Ishikawa (cell line): ENCODE results near the gene STAC3.

Experiments
- CEBPB ChIP-seq: IDR thresholded peaks from 2 replicates; pipeline ENCODE4 v1.6.1; 2012
- CREB1 ChIP-seq: IDR thresholded peaks from 2 replicates; pipeline ENCODE4 v1.6.1; 2012; ENCODE audit warnings: low read depth
- EGR1 ChIP-seq: IDR thresholded peaks from 2 replicates; pipeline ENCODE4 v1.6.1; 2012
- EP300 ChIP-seq: IDR thresholded peaks from 2 replicates; pipeline ENCODE4 v1.6.1; 2012; ENCODE audit warnings: borderline replicate concordance
- FOXM1 ChIP-seq: IDR thresholded peaks from 2 replicates; pipeline ENCODE4 v1.6.1; 2012; ENCODE audit warnings: low read depth, borderline replicate concordance
- NFIC ChIP-seq: IDR thresholded peaks from 2 replicates; pipeline ENCODE4 v1.6.1; 2012
- RAD21 ChIP-seq: IDR thresholded peaks from 2 replicates; pipeline ENCODE4 v1.6.1; 2012; ENCODE audit warnings: low read depth
- TAF1 ChIP-seq: IDR thresholded peaks from 2 replicates; pipeline ENCODE4 v1.6.1; 2012; ENCODE audit warnings: low read depth, mild to moderate bottlenecking
- TCF12 ChIP-seq: IDR thresholded peaks from 2 replicates; pipeline ENCODE4 v1.6.1; 2012; ENCODE audit warnings: low read depth
- TEAD4 ChIP-seq: IDR thresholded peaks from 2 replicates; pipeline ENCODE4 v1.6.1; 2012
- USF1 ChIP-seq: IDR thresholded peaks from 2 replicates; pipeline ENCODE4 v1.6.1; 2012
- YY1 ChIP-seq: IDR thresholded peaks from 2 replicates; pipeline ENCODE4 v1.6.1; 2012; ENCODE audit warnings: low read depth
- ZBTB7A ChIP-seq: IDR thresholded peaks from 2 replicates; pipeline ENCODE4 v1.6.1; 2012; ENCODE audit warnings: low read depth
- TF ChIP-seq, protein P1 (sequence below): IDR thresholded peaks from 2 replicates; pipeline ENCODE4 v1.6.1; 2012
- TF ChIP-seq, protein P2 (sequence below): IDR thresholded peaks from 2 replicates; pipeline ENCODE4 v1.6.1; 2012; ENCODE audit warnings: low read depth, mild to moderate bottlenecking

Gene STAC3

GRCh38 chr12:57232156-57232756 is 18.7 kb downstream of the STAC3 start:
- TF ChIP-seq EP300 (0 out of 2 replicates have a peak, but pooled peaks have one; percentile 10), EGR1 (no peak; the same call in 1 of the 2 replicates)
- TF ChIP-seq, protein P1, sequence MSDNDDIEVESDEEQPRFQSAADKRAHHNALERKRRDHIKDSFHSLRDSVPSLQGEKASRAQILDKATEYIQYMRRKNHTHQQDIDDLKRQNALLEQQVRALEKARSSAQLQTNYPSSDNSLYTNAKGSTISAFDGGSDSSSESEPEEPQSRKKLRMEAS: 0 out of 2 replicates have a peak, but pooled peaks have one; percentile 31

DNA sequence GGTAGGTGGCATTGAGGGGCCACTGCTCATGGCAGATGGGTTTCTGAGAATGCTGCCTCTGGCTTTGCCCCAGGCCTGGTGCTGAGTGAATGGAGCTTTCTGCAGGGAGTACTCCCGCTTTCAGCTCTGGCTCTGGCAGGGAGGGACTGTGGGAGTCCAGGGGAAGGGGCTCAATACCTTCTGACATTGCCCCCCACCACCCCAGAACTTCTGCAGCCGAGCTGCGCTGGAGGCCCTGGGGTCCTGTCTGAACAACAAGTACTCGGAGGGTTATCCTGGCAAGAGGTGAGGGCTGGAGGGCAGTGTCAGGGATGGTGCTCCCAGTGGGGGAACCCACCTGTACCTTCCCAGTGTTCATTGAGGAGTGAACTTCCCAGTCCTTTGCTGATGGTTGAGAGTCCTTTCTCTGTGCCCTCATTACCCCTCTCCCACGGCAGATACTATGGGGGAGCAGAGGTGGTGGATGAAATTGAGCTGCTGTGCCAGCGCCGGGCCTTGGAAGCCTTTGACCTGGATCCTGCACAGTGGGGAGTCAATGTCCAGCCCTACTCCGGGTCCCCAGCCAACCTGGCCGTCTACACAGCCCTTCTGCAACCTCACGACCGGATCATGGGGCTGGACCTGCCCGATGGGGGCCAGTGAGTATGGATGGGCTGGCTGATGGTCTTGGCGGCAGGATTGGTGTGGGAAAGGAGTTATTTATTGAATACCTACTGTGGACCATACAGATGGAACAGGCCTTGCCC is 19.5 kb downstream of the STAC3 start:
- no peak for TF ChIP-seq USF1
- no peak for TF ChIP-seq ZBTB7A
- no peak for TF ChIP-seq TAF1
- no peak for TF ChIP-seq EGR1
- TF ChIP-seq RAD21: no peak
- TF ChIP-seq, protein P1: no peak
- no peak for TF ChIP-seq EP300
- no peak for TF ChIP-seq TEAD4
- TF ChIP-seq FOXM1: no peak
- TF ChIP-seq CREB1: no peak

DNA sequence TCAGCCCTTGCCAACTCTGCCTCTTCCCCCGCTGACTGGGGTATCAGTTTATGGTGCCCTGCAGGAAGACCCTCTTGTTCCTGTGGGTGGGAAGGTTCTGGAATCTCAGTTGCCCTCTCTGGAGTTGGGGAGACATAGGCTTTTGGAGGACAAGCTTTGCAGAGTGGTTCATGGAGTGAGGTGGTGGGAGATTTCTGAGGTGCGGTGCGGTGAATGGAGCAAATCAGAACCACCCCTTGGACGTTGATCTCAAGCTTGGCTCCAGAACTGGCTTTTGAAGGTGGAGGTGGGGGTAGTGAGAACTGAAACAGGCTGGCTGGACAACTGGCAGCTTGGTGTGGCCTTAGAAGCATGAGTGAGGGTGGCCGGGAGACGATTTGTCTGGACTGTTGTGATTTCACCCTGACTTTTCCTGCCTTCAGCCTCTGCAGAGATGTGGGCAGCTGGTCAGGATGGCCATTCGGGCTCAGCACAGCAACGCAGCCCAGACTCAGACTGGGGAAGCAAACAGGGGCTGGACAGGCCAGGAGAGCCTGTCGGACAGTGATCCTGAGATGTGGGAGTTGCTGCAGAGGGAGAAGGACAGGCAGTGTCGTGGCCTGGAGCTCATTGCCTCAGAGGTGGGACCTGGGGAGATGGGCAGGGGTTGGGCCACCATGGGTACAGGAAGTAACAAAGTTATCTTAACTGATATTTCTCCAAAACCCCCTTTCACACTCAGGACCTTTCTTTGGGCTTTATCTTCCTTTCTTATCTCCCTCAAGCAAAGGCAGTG is 20.4 kb downstream of the STAC3 start:
- no peak for TF ChIP-seq EP300
- no peak for TF ChIP-seq NFIC
- no peak for TF ChIP-seq CEBPB

DNA sequence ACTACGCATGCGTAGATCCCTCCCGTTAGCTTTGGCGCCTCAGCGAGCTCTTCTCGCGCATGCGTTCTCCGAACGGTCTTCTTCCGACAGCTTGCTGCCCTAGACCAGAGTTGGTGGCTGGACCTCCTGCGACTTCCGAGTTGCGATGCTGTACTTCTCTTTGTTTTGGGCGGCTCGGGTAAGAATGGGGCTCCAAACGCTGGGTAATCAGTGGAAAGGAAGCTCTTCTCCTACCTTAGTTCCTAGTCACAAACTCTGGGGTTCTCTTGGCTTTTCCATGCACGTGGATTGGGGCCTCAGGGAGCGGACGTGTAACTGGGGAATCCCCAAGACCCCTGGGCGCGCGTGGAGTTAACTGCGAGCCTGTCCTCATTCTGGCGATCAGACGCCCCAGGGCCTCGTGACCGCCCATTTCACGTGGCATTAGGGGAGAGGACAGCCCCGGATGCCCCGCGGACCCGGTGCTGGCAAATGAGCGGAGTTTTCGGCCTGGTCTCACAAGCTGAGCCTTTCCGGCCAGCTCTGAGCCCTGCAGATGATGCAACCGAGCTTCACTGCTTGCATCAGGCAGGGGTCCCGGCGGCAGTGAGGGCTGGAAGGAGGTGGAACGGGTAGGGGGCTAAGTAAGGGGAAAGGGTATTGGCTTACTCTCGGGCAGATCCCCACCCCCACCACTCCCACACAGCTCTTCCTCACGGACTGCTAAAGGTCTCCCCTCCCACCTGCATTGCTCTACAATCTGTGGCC is 21.2 kb downstream of the STAC3 start, which contains the start of gene SHMT2:
Gene SHMT2 (plus strand): TSS at position 78 of the 747 bp plus-strand sequence. CDS start 68 bp downstream, at position 146.
- TF ChIP-seq CREB1 (no peak), FOXM1 (no peak), TCF12 (peak; percentile 39), EP300 (peak; percentile 23; the same call in 1 of the 2 replicates), USF1 (peak; percentile 87), TEAD4 (0 out of 2 replicates have a peak, but pooled peaks have one; percentile 35), RAD21 (no peak), ZBTB7A (0 out of 2 replicates have a peak, but pooled peaks have one; percentile 26), EGR1 (peak; percentile 18; the same call in 1 of the 2 replicates), NFIC (peak; percentile 26; the same call in 1 of the 2 replicates), TAF1 (peak; percentile 86), YY1 (no peak; the same call in 1 of the 2 replicates), CEBPB (peak; percentile 87)
- TF ChIP-seq, protein P1: peak; percentile 97
- TF ChIP-seq, protein P2, sequence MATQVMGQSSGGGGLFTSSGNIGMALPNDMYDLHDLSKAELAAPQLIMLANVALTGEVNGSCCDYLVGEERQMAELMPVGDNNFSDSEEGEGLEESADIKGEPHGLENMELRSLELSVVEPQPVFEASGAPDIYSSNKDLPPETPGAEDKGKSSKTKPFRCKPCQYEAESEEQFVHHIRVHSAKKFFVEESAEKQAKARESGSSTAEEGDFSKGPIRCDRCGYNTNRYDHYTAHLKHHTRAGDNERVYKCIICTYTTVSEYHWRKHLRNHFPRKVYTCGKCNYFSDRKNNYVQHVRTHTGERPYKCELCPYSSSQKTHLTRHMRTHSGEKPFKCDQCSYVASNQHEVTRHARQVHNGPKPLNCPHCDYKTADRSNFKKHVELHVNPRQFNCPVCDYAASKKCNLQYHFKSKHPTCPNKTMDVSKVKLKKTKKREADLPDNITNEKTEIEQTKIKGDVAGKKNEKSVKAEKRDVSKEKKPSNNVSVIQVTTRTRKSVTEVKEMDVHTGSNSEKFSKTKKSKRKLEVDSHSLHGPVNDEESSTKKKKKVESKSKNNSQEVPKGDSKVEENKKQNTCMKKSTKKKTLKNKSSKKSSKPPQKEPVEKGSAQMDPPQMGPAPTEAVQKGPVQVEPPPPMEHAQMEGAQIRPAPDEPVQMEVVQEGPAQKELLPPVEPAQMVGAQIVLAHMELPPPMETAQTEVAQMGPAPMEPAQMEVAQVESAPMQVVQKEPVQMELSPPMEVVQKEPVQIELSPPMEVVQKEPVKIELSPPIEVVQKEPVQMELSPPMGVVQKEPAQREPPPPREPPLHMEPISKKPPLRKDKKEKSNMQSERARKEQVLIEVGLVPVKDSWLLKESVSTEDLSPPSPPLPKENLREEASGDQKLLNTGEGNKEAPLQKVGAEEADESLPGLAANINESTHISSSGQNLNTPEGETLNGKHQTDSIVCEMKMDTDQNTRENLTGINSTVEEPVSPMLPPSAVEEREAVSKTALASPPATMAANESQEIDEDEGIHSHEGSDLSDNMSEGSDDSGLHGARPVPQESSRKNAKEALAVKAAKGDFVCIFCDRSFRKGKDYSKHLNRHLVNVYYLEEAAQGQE: no peak

- TF ChIP-seq TAF1 (no peak), TCF12 (no peak), EP300 (no peak), USF1 (no peak), EGR1 (peak; percentile 21; the same call in 1 of the 2 replicates), CEBPB (no peak)
- TF ChIP-seq, protein P1: no peak
Observed at GRCh38 chr12:57229046-57229633, 21.8 kb downstream of the STAC3 start.
